GM19351 (cell line): ENCODE results near the gene DENND6B.

ENCODE experiments used
- ATAC-seq: cut with Tn5 transposase; IDR thresholded peaks from one replicate; pipeline ENCODE4 v1.9.1; 2021; ENCODE audit warnings: mild to moderate bottlenecking, moderate library complexity; ENCODE audit not compliant: unreplicated experiment

DENND6B gene

GRCh38 chr22:50305393-50305922 lies 21.4 kb downstream of the DENND6B start:
- no peak for ATAC-seq

GRCh38 chr22:50304528-50305392 lies 22.1 kb downstream of the DENND6B start:
- no peak for ATAC-seq

GRCh38 chr22:50303848-50304527 lies 22.8 kb downstream of the DENND6B start:
- ATAC-seq = no peak

GRCh38 chr22:50303515-50303847 lies 23.3 kb downstream of the DENND6B start:
- no peak for ATAC-seq

- ATAC-seq = no peak
Observed at GRCh38 chr22:50302564-50302963, 24.2 kb downstream of the DENND6B start.

- no peak for ATAC-seq
Observed at GRCh38 chr22:50302041-50302541, 24.7 kb downstream of the DENND6B start.

- ATAC-seq = no peak
Observed at GRCh38 chr22:50301581-50301991, 25.2 kb downstream of the DENND6B start.

- no peak for ATAC-seq
Observed at GRCh38 chr22:50300620-50301257, 26.1 kb downstream of the DENND6B start.

GRCh38 chr22:50299785-50300619 lies 26.8 kb downstream of the DENND6B start:
- no peak for ATAC-seq

GRCh38 chr22:50298937-50299784 lies 27.7 kb downstream of the DENND6B start:
- ATAC-seq = no peak

GRCh38 chr22:50298266-50298637 lies 28.6 kb downstream of the DENND6B start:
- no peak for ATAC-seq

- ATAC-seq = no peak
Observed at GRCh38 chr22:50297510-50298265, 29.1 kb downstream of the DENND6B start.

- no peak for ATAC-seq
Observed at GRCh38 chr22:50296658-50297490, 29.9 kb downstream of the DENND6B start.

- no peak for ATAC-seq
Observed at GRCh38 chr22:50294319-50294656, 32.5 kb downstream of the DENND6B start.

GRCh38 chr22:50293441-50294318 lies 33.1 kb downstream of the DENND6B start:
- no peak for ATAC-seq

- ATAC-seq = no peak
Observed at GRCh38 chr22:50292643-50293440, 34.0 kb downstream of the DENND6B start.
